Activated T-cell treated with anti-CD3 and anti-CD28 coated beads, Interleukin-2, amount 50 U/mL, for 4 hours (primary cell): Measurements from ENCODE around the gene AMACR. TPM values are rescaled to one million over a fixed set of nuclear protein-coding genes. Genes with fewer than 3 reads are reported as not detected.

ENCODE experiments used
- ATAC-seq, 2 donors: fragments of 200-7000 bp; cut with Tn5 transposase; one replicate each; pipeline ENCODE4 v1.10.0; 2021
- DNase-seq: peaks from one replicate; pipeline ENCODE4 v3.0.0-alpha.2; 2020
- H3K27me3 Mint-ChIP-seq: one replicate; pipeline ENCODE4 v1.8.0; 2021; ENCODE audit warnings: low read depth, mixed read lengths
- H3K36me3 Mint-ChIP-seq: one replicate; pipeline ENCODE4 v1.8.0; 2022; ENCODE audit warnings: mixed read lengths; ENCODE audit not compliant: insufficient read depth
- H3K4me1 Mint-ChIP-seq: one replicate; pipeline ENCODE4 v1.8.0; 2021; ENCODE audit warnings: low read depth, mixed read lengths
- H3K4me3 Mint-ChIP-seq: one replicate; pipeline ENCODE4 v1.8.0; 2021; ENCODE audit warnings: mild to moderate bottlenecking, moderate library complexity, mixed read lengths
- H3K9me3 Mint-ChIP-seq: one replicate; pipeline ENCODE4 v1.8.0; 2021; ENCODE audit warnings: mixed read lengths
- total RNA-seq, 3 donors: library from RNA; stranded (reverse); gene quantifications; one replicate each; pipeline ENCODE4 v1.2.1, GENCODE V29; 2021

AMACR gene
- total RNA-seq, 3 donors from 2014 or later = 4.9 to 6.4 (median 5.5) TPM

- DNase-seq (no peak), ATAC-seq (no peak)
- Mint-ChIP-seq H3K9me3 (no peaks in the 10 kb centered on the region), H3K27me3 (no peaks in the 10 kb centered on the region), H3K36me3 (peaks cover 13% of the 10 kb centered on the region), H3K4me1 (peaks cover 31% of the 10 kb centered on the region), H3K4me3 (peak overlapping the region; percentile 94)
Measured at GRCh38 chr5:34007201-34007620, 639 bp downstream of the AMACR start.

- no peaks in the 10 kb centered on the region for H3K27me3 Mint-ChIP-seq
- no peak for DNase-seq
- H3K9me3 Mint-ChIP-seq = no peaks in the 10 kb centered on the region
- H3K36me3 Mint-ChIP-seq = peaks cover 13% of the 10 kb centered on the region
- no peak overlapping the region for H3K4me3 Mint-ChIP-seq
- no peak for ATAC-seq
- peaks cover 31% of the 10 kb centered on the region for H3K4me1 Mint-ChIP-seq
Measured at GRCh38 chr5:34005681-34006080, 2.2 kb downstream of the AMACR start.

- ATAC-seq (peak in 1 of 2 donors; percentile 3), DNase-seq (no peak)
- H3K4me1 Mint-ChIP-seq = peaks cover 31% of the 10 kb centered on the region
- peaks cover 13% of the 10 kb centered on the region for H3K36me3 Mint-ChIP-seq
- H3K27me3 Mint-ChIP-seq = no peaks in the 10 kb centered on the region
- H3K4me3 Mint-ChIP-seq = no peak overlapping the region
- no peaks in the 10 kb centered on the region for H3K9me3 Mint-ChIP-seq
Measured at GRCh38 chr5:34005211-34005610, 2.6 kb downstream of the AMACR start.

- DNase-seq (no peak), ATAC-seq (no peak)
- peaks cover 14% of the 10 kb centered on the region for H3K36me3 Mint-ChIP-seq
- H3K9me3 Mint-ChIP-seq = no peaks in the 10 kb centered on the region
- H3K4me1 Mint-ChIP-seq = peaks cover 26% of the 10 kb centered on the region
- H3K27me3 Mint-ChIP-seq = no peaks in the 10 kb centered on the region
- no peak overlapping the region for H3K4me3 Mint-ChIP-seq
Measured at GRCh38 chr5:34003941-34004340, 3.9 kb downstream of the AMACR start.

GRCh38 chr5:34002629-34003328 is 5.1 kb downstream of the AMACR start:
- H3K9me3 Mint-ChIP-seq = no peaks in the 10 kb centered on the region
- ATAC-seq (no peak), DNase-seq (no peak)
- no peaks in the 10 kb centered on the region for H3K27me3 Mint-ChIP-seq
- peaks cover 20% of the 10 kb centered on the region for H3K4me1 Mint-ChIP-seq
- H3K36me3 Mint-ChIP-seq = peaks cover 20% of the 10 kb centered on the region
- H3K4me3 Mint-ChIP-seq = no peak overlapping the region

GRCh38 chr5:34001241-34001841 is 6.5 kb downstream of the AMACR start:
- H3K4me1 Mint-ChIP-seq = peaks cover 15% of the 10 kb centered on the region
- H3K9me3 Mint-ChIP-seq = no peaks in the 10 kb centered on the region
- no peak for DNase-seq
- ATAC-seq = no peak
- peaks cover 23% of the 10 kb centered on the region for H3K36me3 Mint-ChIP-seq
- no peak overlapping the region for H3K4me3 Mint-ChIP-seq
- H3K27me3 Mint-ChIP-seq = no peaks in the 10 kb centered on the region

- no peak overlapping the region for H3K4me3 Mint-ChIP-seq
- no peaks in the 10 kb centered on the region for H3K9me3 Mint-ChIP-seq
- DNase-seq (no peak), ATAC-seq (no peak)
- H3K27me3 Mint-ChIP-seq = no peaks in the 10 kb centered on the region
- H3K4me1 Mint-ChIP-seq = peaks cover 4% of the 10 kb centered on the region
- H3K36me3 Mint-ChIP-seq = peaks cover 25% of the 10 kb centered on the region
Measured at GRCh38 chr5:33999978-34000377, 7.9 kb downstream of the AMACR start.

- DNase-seq (no peak), ATAC-seq (peak; percentile 56 to 60)
- no peaks in the 10 kb centered on the region for H3K27me3 Mint-ChIP-seq
- H3K4me1 Mint-ChIP-seq = peaks cover 4% of the 10 kb centered on the region
- H3K4me3 Mint-ChIP-seq = no peak overlapping the region
- peaks cover 21% of the 10 kb centered on the region for H3K36me3 Mint-ChIP-seq
- no peaks in the 10 kb centered on the region for H3K9me3 Mint-ChIP-seq
Measured at GRCh38 chr5:33997331-33997983, 10.4 kb downstream of the AMACR start.

GRCh38 chr5:33995865-33996264 is 12.0 kb downstream of the AMACR start:
- H3K9me3 Mint-ChIP-seq = no peaks in the 10 kb centered on the region
- DNase-seq = no peak
- peaks cover 4% of the 10 kb centered on the region for H3K4me1 Mint-ChIP-seq
- H3K36me3 Mint-ChIP-seq = peaks cover 21% of the 10 kb centered on the region
- H3K4me3 Mint-ChIP-seq = no peak overlapping the region
- no peak for ATAC-seq
- no peaks in the 10 kb centered on the region for H3K27me3 Mint-ChIP-seq

GRCh38 chr5:33994845-33995244 is 13.0 kb downstream of the AMACR start:
- Mint-ChIP-seq H3K27me3 (no peaks in the 10 kb centered on the region), H3K9me3 (no peaks in the 10 kb centered on the region), H3K4me1 (peaks cover 4% of the 10 kb centered on the region), H3K4me3 (no peak overlapping the region), H3K36me3 (peaks cover 25% of the 10 kb centered on the region)
- DNase-seq = no peak
- ATAC-seq = no peak

GRCh38 chr5:33992864-33993263 is 15.0 kb downstream of the AMACR start:
- DNase-seq (no peak), ATAC-seq (no peak)
- Mint-ChIP-seq H3K4me1 (peaks cover 3% of the 10 kb centered on the region), H3K4me3 (no peak overlapping the region), H3K27me3 (no peaks in the 10 kb centered on the region), H3K36me3 (peaks cover 32% of the 10 kb centered on the region), H3K9me3 (no peaks in the 10 kb centered on the region)

- H3K36me3 Mint-ChIP-seq = peaks cover 21% of the 10 kb centered on the region
- H3K4me1 Mint-ChIP-seq = no peaks in the 10 kb centered on the region
- no peak for ATAC-seq
Measured at GRCh38 chr5:33985447-33985846, 22.4 kb downstream of the AMACR start.

GRCh38 chr5:33984671-33985124 is 23.2 kb downstream of the AMACR start, which contains the start of gene SLC45A2:
SLC45A2 (minus strand) TSS chr5:33984693; CDS start chr5:33984583, 110 bp downstream.
- H3K9me3 Mint-ChIP-seq = no peaks in the 10 kb centered on the region
- H3K4me1 Mint-ChIP-seq = no peaks in the 10 kb centered on the region
- no peak for DNase-seq
- no peak within 1 kb of the TSS for H3K4me3 Mint-ChIP-seq
- peaks cover 18% of the 10 kb centered on the region for H3K36me3 Mint-ChIP-seq
- no peaks in the 10 kb centered on the region for H3K27me3 Mint-ChIP-seq
- ATAC-seq = no peak

More at GRCh38 chr5:33985447-33985846, 22.4 kb downstream of the AMACR start:
- Mint-ChIP-seq H3K27me3 (no peaks in the 10 kb centered on the region), H3K4me3 (no peak overlapping the region), H3K9me3 (no peaks in the 10 kb centered on the region)
- DNase-seq = no peak

GRCh38 chr5:33984178-33984577 is 23.7 kb downstream of the AMACR start:
- ATAC-seq (no peak), DNase-seq (no peak)
- H3K9me3 Mint-ChIP-seq = no peaks in the 10 kb centered on the region
- no peak overlapping the region for H3K4me3 Mint-ChIP-seq
- no peaks in the 10 kb centered on the region for H3K4me1 Mint-ChIP-seq
- H3K36me3 Mint-ChIP-seq = peaks cover 15% of the 10 kb centered on the region
- H3K27me3 Mint-ChIP-seq = no peaks in the 10 kb centered on the region
